Measurements from ENCODE around the gene ABLIM1. TPM values are rescaled to one million over a fixed set of nuclear protein-coding genes. Genes with fewer than 3 reads are reported as not detected.

ABLIM1 gene
- total and polyA plus RNA-seq, 4 donors = 13.6 to 117 (median 35.1) TPM

- Histone ChIP-seq H3K9me3 (ENCODE audit: control insufficient read depth, low read length) (no peaks in the 10 kb centered on the region), H3K36me3 (ENCODE audit: control insufficient read depth in 1 of 2, insufficient read depth in 2 of 2, low read length in 1 of 2) (no peaks in the 10 kb centered on the region), H3K27ac (ENCODE audit: low read depth in 1 of 2, low read length in 2 of 2) (no peak overlapping the region), H3K27me3 (ENCODE audit: control insufficient read depth in 1 of 2, insufficient read depth in 2 of 2, low read length in 1 of 2) (no peaks in the 10 kb centered on the region), H3K4me1 (ENCODE audit: control insufficient read depth in 1 of 2, insufficient read depth in 2 of 2, low read length in 2 of 2) (peaks cover 0 to 2% of the 10 kb centered on the region in 2 donors), H3K4me3 (ENCODE audit: low read length in 2 of 2) (no peak overlapping the region)
- intact Hi-C loops (cut with DNase I) = no loop called here
- 90 to 98% methylated on average over 1 of the region's 1 CpG for WGBS, 2 donors
- no peak for DNase-seq
- no peak for ATAC-seq (ENCODE audit: low FRiP score)
Measured at GRCh38 chr10:114603303-114603702, 54.8 kb downstream of the ABLIM1 start.

- intact Hi-C loops (cut with DNase I) = no loop called here
- DNase-seq = no peak
- Histone ChIP-seq H3K27me3 (ENCODE audit: control insufficient read depth in 1 of 2, insufficient read depth in 2 of 2, low read length in 1 of 2) (no peaks in the 10 kb centered on the region), H3K36me3 (ENCODE audit: control insufficient read depth in 1 of 2, insufficient read depth in 2 of 2, low read length in 1 of 2) (no peaks in the 10 kb centered on the region), H3K9me3 (ENCODE audit: control insufficient read depth, low read length) (no peaks in the 10 kb centered on the region), H3K4me3 (ENCODE audit: low read length in 2 of 2) (no peak overlapping the region), H3K4me1 (ENCODE audit: control insufficient read depth in 1 of 2, insufficient read depth in 2 of 2, low read length in 2 of 2) (no peaks in the 10 kb centered on the region), H3K27ac (ENCODE audit: low read depth in 1 of 2, low read length in 2 of 2) (no peak overlapping the region)
- ATAC-seq (ENCODE audit: low FRiP score) = no peak
- WGBS, 2 donors = 94% methylated on average over 3 of the region's 3 CpGs
Measured at GRCh38 chr10:114600057-114600456, 58.0 kb downstream of the ABLIM1 start.

- Histone ChIP-seq H3K27ac (ENCODE audit: low read depth in 1 of 2, low read length in 2 of 2) (no peak overlapping the region), H3K9me3 (ENCODE audit: control insufficient read depth, low read length) (no peaks in the 10 kb centered on the region), H3K4me1 (ENCODE audit: control insufficient read depth in 1 of 2, insufficient read depth in 2 of 2, low read length in 2 of 2) (no peaks in the 10 kb centered on the region), H3K36me3 (ENCODE audit: control insufficient read depth in 1 of 2, insufficient read depth in 2 of 2, low read length in 1 of 2) (no peaks in the 10 kb centered on the region), H3K27me3 (ENCODE audit: control insufficient read depth in 1 of 2, insufficient read depth in 2 of 2, low read length in 1 of 2) (no peaks in the 10 kb centered on the region), H3K4me3 (ENCODE audit: low read length in 2 of 2) (no peak overlapping the region)
- intact Hi-C loops (cut with DNase I) = no loop called here
- no peak for ATAC-seq (ENCODE audit: low FRiP score)
- no peak for DNase-seq
- 47 to 51% methylated on average over 5 of the region's 5 CpGs for WGBS, 2 donors
Measured at GRCh38 chr10:114596793-114597192, 61.3 kb downstream of the ABLIM1 start.

GRCh38 chr10:114593816-114594468 is 64.1 kb downstream of the ABLIM1 start:
- H3K9me3 ChIP-seq (ENCODE audit: control insufficient read depth, low read length) = no peaks in the 10 kb centered on the region
- no peak overlapping the region for H3K4me3 ChIP-seq (ENCODE audit: low read length in 2 of 2)
- no peaks in the 10 kb centered on the region for H3K27me3 ChIP-seq (ENCODE audit: control insufficient read depth in 1 of 2, insufficient read depth in 2 of 2, low read length in 1 of 2)
- no peaks in the 10 kb centered on the region for H3K36me3 ChIP-seq (ENCODE audit: control insufficient read depth in 1 of 2, insufficient read depth in 2 of 2, low read length in 1 of 2)
- ATAC-seq (ENCODE audit: low FRiP score) = no peak
- WGBS, 2 donors = 97 to 100% methylated on average over 1 of the region's 1 CpG
- intact Hi-C loops (cut with DNase I) = no loop called here
- H3K27ac ChIP-seq (ENCODE audit: low read depth in 1 of 2, low read length in 2 of 2) = no peak overlapping the region
- no peak for DNase-seq
- H3K4me1 ChIP-seq (ENCODE audit: control insufficient read depth in 1 of 2, insufficient read depth in 2 of 2, low read length in 2 of 2) = no peaks in the 10 kb centered on the region

- intact Hi-C loops (cut with DNase I) = no loop called here
- Histone ChIP-seq H3K4me3 (ENCODE audit: low read length in 2 of 2) (no peak overlapping the region), H3K9me3 (ENCODE audit: control insufficient read depth, low read length) (no peaks in the 10 kb centered on the region), H3K27me3 (ENCODE audit: control insufficient read depth in 1 of 2, insufficient read depth in 2 of 2, low read length in 1 of 2) (no peaks in the 10 kb centered on the region), H3K27ac (ENCODE audit: low read depth in 1 of 2, low read length in 2 of 2) (no peak overlapping the region), H3K36me3 (ENCODE audit: control insufficient read depth in 1 of 2, insufficient read depth in 2 of 2, low read length in 1 of 2) (no peaks in the 10 kb centered on the region), H3K4me1 (ENCODE audit: control insufficient read depth in 1 of 2, insufficient read depth in 2 of 2, low read length in 2 of 2) (no peaks in the 10 kb centered on the region)
- no peak for DNase-seq
- no peak for ATAC-seq (ENCODE audit: low FRiP score)
Measured at GRCh38 chr10:114593240-114593792, 64.8 kb downstream of the ABLIM1 start.

GRCh38 chr10:114590993-114591392 is 67.1 kb downstream of the ABLIM1 start:
- Histone ChIP-seq H3K27me3 (ENCODE audit: control insufficient read depth in 1 of 2, insufficient read depth in 2 of 2, low read length in 1 of 2) (no peaks in the 10 kb centered on the region), H3K36me3 (ENCODE audit: control insufficient read depth in 1 of 2, insufficient read depth in 2 of 2, low read length in 1 of 2) (no peaks in the 10 kb centered on the region), H3K4me1 (ENCODE audit: control insufficient read depth in 1 of 2, insufficient read depth in 2 of 2, low read length in 2 of 2) (no peaks in the 10 kb centered on the region), H3K27ac (ENCODE audit: low read depth in 1 of 2, low read length in 2 of 2) (no peak overlapping the region), H3K9me3 (ENCODE audit: control insufficient read depth, low read length) (no peaks in the 10 kb centered on the region), H3K4me3 (ENCODE audit: low read length in 2 of 2) (no peak overlapping the region)
- DNase-seq (no peak), ATAC-seq (ENCODE audit: low FRiP score) (no peak)
- intact Hi-C loops (cut with DNase I) = no loop called here

GRCh38 chr10:114584419-114584818 is 73.7 kb downstream of the ABLIM1 start:
- Histone ChIP-seq H3K36me3 (ENCODE audit: control insufficient read depth in 1 of 2, insufficient read depth in 2 of 2, low read length in 1 of 2) (no peaks in the 10 kb centered on the region), H3K27me3 (ENCODE audit: control insufficient read depth in 1 of 2, insufficient read depth in 2 of 2, low read length in 1 of 2) (no peaks in the 10 kb centered on the region), H3K4me1 (ENCODE audit: control insufficient read depth in 1 of 2, insufficient read depth in 2 of 2, low read length in 2 of 2) (no peaks in the 10 kb centered on the region), H3K9me3 (ENCODE audit: control insufficient read depth, low read length) (no peaks in the 10 kb centered on the region), H3K4me3 (ENCODE audit: low read length in 2 of 2) (no peak overlapping the region), H3K27ac (ENCODE audit: low read depth in 1 of 2, low read length in 2 of 2) (no peak overlapping the region)
- intact Hi-C loops (cut with DNase I) = no loop called here
- ATAC-seq (ENCODE audit: low FRiP score) (no peak), DNase-seq (no peak)
- WGBS, 2 donors = 73 to 77% methylated on average over 2 of the region's 2 CpGs

GRCh38 chr10:114581071-114581470 is 77.0 kb downstream of the ABLIM1 start:
- Histone ChIP-seq H3K9me3 (ENCODE audit: control insufficient read depth, low read length) (no peaks in the 10 kb centered on the region), H3K27me3 (ENCODE audit: control insufficient read depth in 1 of 2, insufficient read depth in 2 of 2, low read length in 1 of 2) (no peaks in the 10 kb centered on the region), H3K27ac (ENCODE audit: low read depth in 1 of 2, low read length in 2 of 2) (no peak overlapping the region), H3K4me3 (ENCODE audit: low read length in 2 of 2) (no peak overlapping the region), H3K4me1 (ENCODE audit: control insufficient read depth in 1 of 2, insufficient read depth in 2 of 2, low read length in 2 of 2) (peaks cover 0 to 2% of the 10 kb centered on the region in 2 donors), H3K36me3 (ENCODE audit: control insufficient read depth in 1 of 2, insufficient read depth in 2 of 2, low read length in 1 of 2) (no peaks in the 10 kb centered on the region)
- WGBS, 2 donors = 64 to 67% methylated on average over 1 of the region's 1 CpG
- intact Hi-C loops (cut with DNase I) = no loop called here
- DNase-seq (no peak), ATAC-seq (ENCODE audit: low FRiP score) (no peak)

GRCh38 chr10:114577133-114577532 is 80.9 kb downstream of the ABLIM1 start:
- intact Hi-C loops (cut with DNase I) = loop anchor here in 1 of 2 donors (5.0 kb wide), 1 partner anchor 55 kb away; no protein-coding TSS in a partner anchor
- WGBS, 2 donors = 44 to 86% methylated on average over 1 of the region's 1 CpG
- ATAC-seq (ENCODE audit: low FRiP score) = no peak

More at GRCh38 chr10:114577133-114577532, 80.9 kb downstream of the ABLIM1 start:
- Histone ChIP-seq H3K4me3 (ENCODE audit: low read length in 2 of 2) (no peak overlapping the region), H3K27ac (ENCODE audit: low read depth in 1 of 2, low read length in 2 of 2) (no peak overlapping the region), H3K27me3 (ENCODE audit: control insufficient read depth in 1 of 2, insufficient read depth in 2 of 2, low read length in 1 of 2) (no peaks in the 10 kb centered on the region), H3K36me3 (ENCODE audit: control insufficient read depth in 1 of 2, insufficient read depth in 2 of 2, low read length in 1 of 2) (no peaks in the 10 kb centered on the region), H3K4me1 (ENCODE audit: control insufficient read depth in 1 of 2, insufficient read depth in 2 of 2, low read length in 2 of 2) (peaks cover 0 to 2% of the 10 kb centered on the region in 2 donors), H3K9me3 (ENCODE audit: control insufficient read depth, low read length) (no peaks in the 10 kb centered on the region)
- no peak for DNase-seq

Data from aorta (tissue), 5 donors.